ENCODE measurements around the gene ST8SIA2. TPM values are rescaled to one million over a fixed set of nuclear protein-coding genes. Genes with fewer than 3 reads are reported as not detected.

The ST8SIA2 gene
- polyA plus RNA-seq (2014; cell fraction: cytosol; rRNA removed) = 33.5 and 54.4 TPM in 2 replicates
- 26.7 and 46.1 TPM in 2 replicates for polyA plus RNA-seq (2014; cell fraction: nucleus; rRNA removed)

- peak; percentile 69 for DNase-seq (ENCODE audit: low spot score)
These were observed at the start of gene ST8SIA2 for GRCh38 chr15:92393071-92393979. Gene ST8SIA2 (plus strand): TSS chr15:92393881. CDS start chr15:92394065, 184 bp downstream.

GRCh38 chr15:92343924-92344643 is 49.6 kb upstream of the ST8SIA2 start:
- no peak for DNase-seq (ENCODE audit: low spot score)

- DNase-seq (ENCODE audit: low spot score) = no peak
These were observed 47.6 kb upstream of the ST8SIA2 start for GRCh38 chr15:92346063-92346462.

GRCh38 chr15:92355307-92355706 is 38.4 kb upstream of the ST8SIA2 start:
- no peak for DNase-seq (ENCODE audit: low spot score)

- DNase-seq (ENCODE audit: low spot score) = peak; percentile 90
These were observed 32.2 kb upstream of the ST8SIA2 start for GRCh38 chr15:92361321-92362000.

- DNase-seq (ENCODE audit: low spot score) = no peak
These were observed 31.7 kb upstream of the ST8SIA2 start for GRCh38 chr15:92362001-92362350.

- no peak for DNase-seq (ENCODE audit: low spot score)
These were observed 28.6 kb upstream of the ST8SIA2 start for GRCh38 chr15:92365084-92365483.

GRCh38 chr15:92365906-92366305 is 27.8 kb upstream of the ST8SIA2 start:
- DNase-seq (ENCODE audit: low spot score) = no peak

- DNase-seq (ENCODE audit: low spot score) = no peak
These were observed 27.3 kb upstream of the ST8SIA2 start for GRCh38 chr15:92366381-92366780.

- DNase-seq (ENCODE audit: low spot score) = no peak
These were observed 18.6 kb upstream of the ST8SIA2 start for GRCh38 chr15:92375057-92375456.

- DNase-seq (ENCODE audit: low spot score) = no peak
These were observed 17.6 kb upstream of the ST8SIA2 start for GRCh38 chr15:92376109-92376508.

- DNase-seq (ENCODE audit: low spot score) = no peak
These were observed 16.4 kb upstream of the ST8SIA2 start for GRCh38 chr15:92377083-92377789.

- DNase-seq (ENCODE audit: low spot score) = no peak
These were observed 10.0 kb upstream of the ST8SIA2 start for GRCh38 chr15:92383519-92384324.

GRCh38 chr15:92384381-92384780 is 9.3 kb upstream of the ST8SIA2 start:
- no peak for DNase-seq (ENCODE audit: low spot score)

GRCh38 chr15:92385096-92385495 is 8.6 kb upstream of the ST8SIA2 start:
- no peak for DNase-seq (ENCODE audit: low spot score)

GRCh38 chr15:92391640-92392039 is 2.0 kb upstream of the ST8SIA2 start:
- peak; percentile 63 for DNase-seq (ENCODE audit: low spot score)

- peak; percentile 50 for DNase-seq (ENCODE audit: low spot score)
These were observed 1.2 kb upstream of the ST8SIA2 start for GRCh38 chr15:92392462-92392861.

GRCh38 chr15:92393980-92394308 is 263 bp downstream of the ST8SIA2 start:
- DNase-seq (ENCODE audit: low spot score) = peak; percentile 40

- peak; percentile 77 for DNase-seq (ENCODE audit: low spot score)
These were observed 822 bp downstream of the ST8SIA2 start for GRCh38 chr15:92394309-92395097.
